Pancreas (tissue), 10 donors: ENCODE measurements around the gene LMF2. TPM values are rescaled to one million over a fixed set of nuclear protein-coding genes. Genes with fewer than 3 reads are reported as not detected.

Source experiments
- ATAC-seq, 4 donors: fragments of 200-7000 bp; cut with Tn5 transposase; one replicate each; pipeline versions ENCODE4 v1.8.0 to v1.9.1; 2020; ENCODE audit warnings: mild to moderate bottlenecking in 4 of 4, moderate library complexity in 4 of 4
- DNase-seq, 6 donors: peaks; one replicate each; pipeline ENCODE4 v3.0.0-alpha.2; 2020
- FAIRE-seq: peaks from 2 replicates; lab custom pipeline; 2012; peaks lifted over from hg19 to GRCh38; lab: Jason Lieb, UNC
- H3K27ac ChIP-seq, 4 donors: fragments of 200-600 bp; sonication (generic); 1 replicate in 3 of 4; 2 replicates in 1 of 4; pipeline versions ENCODE4 v1.5.0 to v1.8.0; 2020
- H3K27me3 ChIP-seq, 4 donors: fragments of 200-600 bp; one replicate each; pipeline ENCODE4 v1.8.0; 2021
- H3K36me3 ChIP-seq, 3 donors: fragments of 200-600 bp; sonication (generic) in 1 of 3; one replicate each; pipeline versions ENCODE4 v1.5.0 to v1.8.0; 2020 to 2021
- H3K4me1 ChIP-seq, 3 donors: fragments of 200-600 bp; one replicate each; pipeline ENCODE4 v1.8.0; 2021
- H3K4me3 ChIP-seq, 4 donors: fragments of 200-600 bp; sonication (generic) in 2 of 4; one replicate each; pipeline versions ENCODE4 v1.5.0 to v1.8.0; 2020 to 2021
- H3K9me3 ChIP-seq, 4 donors: fragments of 200-600 bp; one replicate each; pipeline ENCODE4 v1.8.0; 2021
- CTCF ChIP-seq, 4 donors: fragments of 200-600 bp; sonication (generic) in 3 of 4; IDR thresholded peaks; one replicate each; pipeline versions ENCODE4 v1.5.0 to v1.8.0; 2021; ENCODE audit warnings: antibody characterized with exemption in 4 of 4
- WGBS, 2 donors: extraction: QIAGEN DNeasy Blood & Tissue Kit; methylation state at CpG; one replicate each; pipeline ENCODE4 v1.1.7; 2013; 5-methylcytosine and 5-hydroxymethylcytosine counted together
- intact Hi-C, 3 donors: fragments of 100-400 bp; cut with DNase I; formaldehyde crosslinking; loops; one replicate each; pipeline versions ENCODE4 v1.11.1 to v1.14.2; 2022
- polyA plus RNA-seq, 2 donors: library from polyadenylated mRNA; stranded (reverse); fragments of 200-250 nt; gene quantifications; one replicate each; pipeline ENCODE4 v1.2.3, GENCODE V29; 2013
- total RNA-seq, 6 donors: library from RNA; stranded (reverse); fragmentation: NEBNext Ultra II Directional in 4 of 6; extraction: Animal tissue kit (Norgen Biotek cat#: 25700) in 4 of 6; gene quantifications; one replicate each; pipeline versions ENCODE4 v1.2.1 to v1.2.4, GENCODE V29; 2021 to 2023
- donor health status: healthy with polysubstance abuse.
- donor health status: DM: no; HTN: no; CAD: no; lungs with moderate emphysema.
- donor health status: DM: no; HTN: no; CAD: no.
- donor health status: control.
- donor health status: control.
- donor health status: Bipolar disorder and iron deficiency.
- donor health status: DM: yes; HTN: yes; CAD: no.
- donor health status: DM: no; HTN: no; CAD: no.
- donor health status: DM: no; HTN: no; CAD: no.
- donor health status: DM: yes; HTN: yes; CAD: no.

LMF2 gene
- total and polyA plus RNA-seq, 8 donors = 50.3 to 175 (median 135) TPM

- peak in 2 of 4 donors; percentile 1 to 7 for ATAC-seq
- 45 to 48% methylated on average over 14 of the region's 14 CpGs for WGBS, 2 donors
- intact Hi-C loops = loop anchor here in 2 of 3 donors (5.0 to 10.0 kb wide), 2 partner anchors 258 to 261 kb away; partner anchors contain the start of gene TUBGCP6 (in 2 of the 2)
Measured at GRCh38 chr22:50505276-50505775, 2.2 kb downstream of the LMF2 start.

GRCh38 chr22:50504369-50505211, 2.9 kb downstream of the LMF2 start:
- no peak for TF ChIP-seq CTCF (IDR thresholded peaks at IDR 0.05)
- intact Hi-C loops = loop anchor here in 2 of 3 donors (5.0 to 10.0 kb wide), 2 partner anchors 257 to 260 kb away; partner anchors contain the start of gene TUBGCP6 (in 2 of the 2)
- H3K9me3 ChIP-seq = no peaks in the 10 kb centered on the region
- peaks cover 0 to 15% (median 0%) of the 10 kb centered on the region in 3 donors for H3K36me3 ChIP-seq
- ATAC-seq (peak in 3 of 4 donors; percentile 7 to 32 (median 16)), FAIRE-seq (no peak), DNase-seq (peak; percentile 64 to 93 (median 86))
- 43 to 52% methylated on average over 34 to 44 of the region's 44 CpGs for WGBS, 2 donors
- H3K27ac ChIP-seq = peak overlapping the region in 2 of 4 donors; percentile 66 to 74
- no peaks in the 10 kb centered on the region for H3K27me3 ChIP-seq
- H3K4me1 ChIP-seq = peaks cover 0 to 13% (median 0%) of the 10 kb centered on the region in 3 donors
- peak overlapping the region in 3 of 4 donors; percentile 5 to 87 (median 18) for H3K4me3 ChIP-seq

More at GRCh38 chr22:50505276-50505775, 2.2 kb downstream of the LMF2 start:
- no peak for TF ChIP-seq CTCF (IDR thresholded peaks at IDR 0.05)
- peak overlapping the region in 3 of 4 donors; percentile 68 to 90 (median 87) for H3K4me3 ChIP-seq
- H3K27ac ChIP-seq = peak overlapping the region in 2 of 4 donors; percentile 66 to 74
- H3K27me3 ChIP-seq = no peaks in the 10 kb centered on the region
- DNase-seq (no peak), FAIRE-seq (no peak)
- H3K36me3 ChIP-seq = peaks cover 0 to 15% (median 0%) of the 10 kb centered on the region in 3 donors
- no peaks in the 10 kb centered on the region for H3K9me3 ChIP-seq
- H3K4me1 ChIP-seq = peaks cover 0 to 13% (median 0%) of the 10 kb centered on the region in 3 donors

- peak in 3 of 6 donors; percentile 42 to 85 (median 57) for DNase-seq
- no peak for ATAC-seq
- H3K27ac ChIP-seq = no peak overlapping the region
- no peak for TF ChIP-seq CTCF (IDR thresholded peaks at IDR 0.05)
- FAIRE-seq = no peak
- intact Hi-C loops = loop anchor here in 1 of 3 donors (10.0 kb wide), 1 partner anchor 259 kb away; the partner anchor contains the start of gene TUBGCP6
- H3K27me3 ChIP-seq = no peaks in the 10 kb centered on the region
- H3K9me3 ChIP-seq = no peaks in the 10 kb centered on the region
- WGBS, 2 donors = 75 to 92% methylated on average over 12 to 25 of the region's 26 CpGs
- H3K36me3 ChIP-seq = peaks cover 0 to 15% (median 0%) of the 10 kb centered on the region in 3 donors
- peaks cover 0 to 10% (median 0%) of the 10 kb centered on the region in 3 donors for H3K4me1 ChIP-seq
- H3K4me3 ChIP-seq = no peak overlapping the region
Measured at GRCh38 chr22:50503475-50504145, 3.9 kb downstream of the LMF2 start.

GRCh38 chr22:50502628-50503474, 4.7 kb downstream of the LMF2 start:
- WGBS, 2 donors = 82 to 86% methylated on average over 22 to 24 of the region's 24 CpGs
- intact Hi-C loops = loop anchor here in 1 of 3 donors (10.0 kb wide), 1 partner anchor 258 kb away; the partner anchor contains the start of gene TUBGCP6
- no peaks in the 10 kb centered on the region for H3K9me3 ChIP-seq
- TF ChIP-seq CTCF (IDR thresholded peaks at IDR 0.05) = no peak
- peaks cover 0 to 10% (median 0%) of the 10 kb centered on the region in 3 donors for H3K4me1 ChIP-seq
- peak in 1 of 6 donors; percentile 80 for DNase-seq
- no peaks in the 10 kb centered on the region for H3K27me3 ChIP-seq
- no peak overlapping the region for H3K4me3 ChIP-seq
- no peak overlapping the region for H3K27ac ChIP-seq
- H3K36me3 ChIP-seq = peaks cover 0 to 15% (median 0%) of the 10 kb centered on the region in 3 donors
- ATAC-seq = no peak
- no peak for FAIRE-seq
